CD4-positive, alpha-beta T cell treated with Interleukin-1 beta for 1 hour (primary cell): ENCODE results near the gene DNAJC24.
A peak's percentile ranks its signal among the peaks of the same experiment; 100 is the strongest.
"Not testable (repeated sequence)": the region's sequence is repeated elsewhere in the genome, so short reads cannot be mapped to it uniquely, and the experiment has no call there.

ENCODE experiments used
- DNase-seq, 2 donors: peaks; one replicate each; pipeline ENCODE4 v3.0.0-alpha.2; 2020 to 2022

Gene DNAJC24, protein sequence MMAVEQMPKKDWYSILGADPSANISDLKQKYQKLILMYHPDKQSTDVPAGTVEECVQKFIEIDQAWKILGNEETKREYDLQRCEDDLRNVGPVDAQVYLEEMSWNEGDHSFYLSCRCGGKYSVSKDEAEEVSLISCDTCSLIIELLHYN

DNA sequence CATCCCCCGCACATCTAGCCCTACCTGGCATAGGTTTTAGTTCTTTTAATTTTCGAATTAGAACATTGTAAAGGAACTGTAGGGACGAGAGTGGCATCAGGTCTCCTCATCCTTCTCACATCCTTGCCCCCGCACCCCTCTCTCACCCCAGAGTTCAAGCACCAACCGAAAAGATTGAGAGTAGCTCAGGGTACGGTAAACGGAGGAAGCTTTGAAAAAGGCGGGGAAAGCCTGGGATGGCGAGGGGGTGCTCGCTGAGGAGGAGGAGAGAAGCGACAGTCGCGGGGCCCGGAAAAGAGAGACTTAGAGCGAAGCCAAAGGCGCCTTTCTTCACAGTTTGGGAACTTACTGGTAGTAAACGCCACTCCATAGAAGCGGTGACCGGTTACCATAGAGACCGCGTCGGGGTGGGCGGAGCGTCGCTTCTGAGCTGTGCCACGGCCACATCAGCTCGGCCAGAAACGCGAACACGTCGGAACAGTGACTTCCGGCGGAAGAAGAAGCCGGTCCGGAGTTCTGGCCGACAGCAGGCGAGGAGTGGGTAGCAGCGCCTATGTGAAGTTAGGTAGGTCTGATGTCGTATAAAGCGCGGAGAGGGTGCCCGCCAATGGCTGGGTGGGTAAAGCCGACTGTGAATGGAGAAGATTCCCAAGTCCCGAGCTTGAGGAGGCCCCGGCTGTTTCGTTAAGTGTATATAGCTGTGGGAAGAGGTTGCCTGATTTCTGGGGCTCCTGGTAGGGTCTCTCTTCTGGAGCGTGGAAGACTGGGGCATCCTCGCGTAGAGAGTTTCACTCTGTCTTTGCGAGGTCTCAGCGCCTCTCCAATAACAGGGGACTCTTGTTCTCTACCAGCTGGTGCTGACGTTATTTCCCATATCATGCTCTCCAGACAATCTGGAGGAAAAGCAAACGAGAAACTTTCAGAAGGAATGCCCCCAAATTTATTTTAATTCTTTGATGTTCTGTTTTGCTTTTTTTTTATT lies at the start of gene DNAJC24, which contains the start of gene DCDC1:
TSS of gene DNAJC24 (plus strand) at position 513 of the 982 bp plus-strand sequence. CDS start 889 bp downstream, outside the sequence.
TSS of gene DCDC1 (minus strand) at position 392 of the 982 bp plus-strand sequence. CDS start 41,459 bp downstream, outside the sequence.
- peak; percentile 94 for DNase-seq

DNA sequence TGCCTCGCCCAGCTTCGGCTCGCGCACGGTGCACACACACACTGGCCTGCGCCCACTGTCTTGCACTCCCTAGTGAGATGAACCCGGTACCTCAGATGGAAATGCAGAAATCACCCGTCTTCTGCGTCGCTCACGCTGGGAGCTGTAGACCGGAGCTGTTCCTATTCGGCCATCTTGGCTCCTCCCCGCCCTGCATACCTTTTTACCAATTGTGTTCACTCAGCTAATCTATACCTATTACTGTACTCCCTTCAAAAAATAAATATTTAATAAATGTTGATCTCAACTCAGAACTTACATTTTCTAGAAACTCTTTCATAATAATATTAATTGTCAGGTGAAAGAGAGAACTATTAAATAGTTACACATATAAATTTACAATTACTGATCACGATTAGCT lies 48.2 kb upstream of the DNAJC24 start:
- DNase-seq, result not testable (repeated sequence)

DNA sequence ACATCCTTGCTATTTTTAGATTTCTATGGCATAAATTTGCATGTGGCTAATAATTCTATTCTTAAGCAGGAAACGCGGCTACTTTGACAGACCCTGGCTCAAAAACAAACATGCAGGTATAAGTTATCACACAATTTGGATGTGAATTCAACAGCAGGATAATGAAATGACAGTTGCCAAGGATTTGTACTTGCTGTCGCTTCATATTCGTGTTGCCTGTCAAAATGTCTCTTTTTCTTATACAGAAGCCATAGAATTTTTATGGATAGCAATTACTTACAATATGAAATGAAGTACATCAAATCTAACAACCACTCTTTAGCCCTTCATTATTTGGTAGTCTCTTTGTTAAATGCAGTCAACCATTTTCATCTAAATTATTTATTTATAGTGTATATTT lies 46.5 kb upstream of the DNAJC24 start:
- no peak for DNase-seq

DNA sequence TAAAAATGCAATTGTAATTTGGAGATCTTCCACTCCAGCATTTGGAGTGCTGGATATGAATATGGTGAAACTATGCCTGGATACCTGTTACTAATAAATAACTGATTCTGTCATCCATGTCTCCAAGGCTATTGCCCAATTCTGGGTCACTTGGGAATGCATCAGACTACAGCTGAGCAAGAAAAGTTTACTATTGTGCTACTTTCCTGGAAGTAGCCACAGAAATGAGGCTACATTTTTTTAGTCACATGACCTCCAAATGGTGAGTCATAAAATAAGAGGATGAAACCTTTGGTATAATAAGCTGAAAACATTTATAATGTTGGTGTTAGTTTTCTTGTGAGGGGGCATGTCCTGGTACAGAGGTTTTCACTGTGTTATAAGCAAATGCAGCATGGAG lies 44.5 kb upstream of the DNAJC24 start:
- DNase-seq, result no peak

DNA sequence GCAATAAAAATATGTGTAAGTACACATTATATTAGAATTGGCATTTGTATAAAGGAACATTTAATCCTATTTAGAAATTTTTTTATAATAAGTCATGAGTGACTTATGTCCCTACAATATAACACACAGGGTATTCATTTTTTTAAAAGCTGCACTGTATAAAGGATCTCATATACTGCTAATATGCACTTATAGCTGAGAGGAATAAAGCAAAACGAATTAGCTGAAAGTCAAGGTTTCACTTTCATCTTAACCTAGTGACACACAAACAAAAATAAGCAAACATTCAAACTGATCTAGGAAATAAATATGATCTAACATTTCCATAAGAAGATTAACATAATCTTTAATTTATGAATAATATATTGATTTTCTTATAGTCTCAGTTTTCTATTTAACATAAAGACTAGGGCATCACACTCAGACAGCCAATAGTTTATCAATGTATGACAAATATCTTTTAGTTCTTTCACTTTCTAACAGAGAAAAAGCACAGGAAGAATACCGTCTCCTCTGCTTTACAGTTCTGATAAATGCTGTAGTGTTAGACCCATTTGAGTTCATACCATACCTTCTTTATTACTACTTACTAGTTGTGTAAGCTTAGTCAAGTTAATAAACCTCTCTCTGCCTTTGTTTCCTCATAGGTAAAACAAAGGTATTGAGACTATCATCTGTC lies 43.1 kb upstream of the DNAJC24 start:
- DNase-seq, result peak in 1 of 2 donors; percentile 0

DNA sequence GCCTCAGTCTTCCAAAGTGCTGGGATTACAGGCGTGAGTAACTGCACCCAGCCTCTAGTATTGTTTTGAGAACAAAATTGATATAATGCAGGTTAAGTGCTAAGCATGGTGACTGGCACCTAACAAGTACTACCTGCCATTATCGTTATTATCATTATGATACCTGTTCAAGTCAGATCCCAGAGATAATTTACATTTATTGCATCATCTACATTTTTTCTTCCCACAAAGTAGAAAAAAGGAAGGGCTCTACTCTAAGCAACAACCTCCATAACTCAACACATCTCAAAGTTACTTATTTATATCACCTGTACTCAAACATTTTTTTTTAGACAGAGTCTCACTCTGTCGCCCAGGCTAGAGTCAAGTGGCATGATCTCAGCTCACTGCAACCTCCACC lies 42.2 kb upstream of the DNAJC24 start:
- no peak for DNase-seq

DNA sequence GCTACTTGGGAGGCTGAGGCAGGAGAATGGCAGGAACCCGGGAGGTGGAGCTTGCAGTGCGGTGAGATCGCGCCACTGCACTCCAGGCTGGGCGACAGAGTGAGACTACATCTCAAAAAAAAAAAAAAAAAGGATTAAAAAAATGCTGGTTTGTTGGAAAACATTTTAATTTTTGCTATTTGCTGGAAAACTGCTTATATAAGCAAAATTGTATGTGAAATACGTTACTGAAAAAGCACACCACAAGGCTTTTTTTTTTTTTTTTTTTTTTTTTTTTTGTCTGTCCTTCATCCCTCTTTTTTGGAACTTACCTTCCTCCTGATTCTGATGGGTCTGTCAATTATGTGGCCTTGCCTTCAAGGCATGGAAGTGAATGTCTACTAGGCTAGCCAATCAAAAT lies 41.0 kb upstream of the DNAJC24 start:
- no peak for DNase-seq

DNA sequence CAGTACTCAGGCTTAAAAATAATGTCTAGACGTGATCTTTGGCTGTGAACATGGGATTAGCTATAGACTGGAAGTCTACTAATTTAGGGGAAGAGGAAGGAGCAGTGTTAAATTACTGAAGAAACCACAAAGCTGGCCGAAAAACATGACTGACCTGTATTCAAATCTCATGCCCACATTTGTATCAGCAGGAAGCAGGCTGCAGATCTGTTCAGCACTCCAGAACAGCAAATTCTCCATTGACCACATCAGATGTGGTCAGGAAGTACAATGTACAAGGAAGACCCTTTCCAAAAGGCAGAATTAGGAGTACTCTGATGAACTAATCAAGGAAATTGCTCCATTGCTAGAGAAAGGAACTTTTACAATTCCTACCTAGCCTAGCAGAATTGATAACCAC lies 31.9 kb upstream of the DNAJC24 start:
- DNase-seq, result no peak

DNA sequence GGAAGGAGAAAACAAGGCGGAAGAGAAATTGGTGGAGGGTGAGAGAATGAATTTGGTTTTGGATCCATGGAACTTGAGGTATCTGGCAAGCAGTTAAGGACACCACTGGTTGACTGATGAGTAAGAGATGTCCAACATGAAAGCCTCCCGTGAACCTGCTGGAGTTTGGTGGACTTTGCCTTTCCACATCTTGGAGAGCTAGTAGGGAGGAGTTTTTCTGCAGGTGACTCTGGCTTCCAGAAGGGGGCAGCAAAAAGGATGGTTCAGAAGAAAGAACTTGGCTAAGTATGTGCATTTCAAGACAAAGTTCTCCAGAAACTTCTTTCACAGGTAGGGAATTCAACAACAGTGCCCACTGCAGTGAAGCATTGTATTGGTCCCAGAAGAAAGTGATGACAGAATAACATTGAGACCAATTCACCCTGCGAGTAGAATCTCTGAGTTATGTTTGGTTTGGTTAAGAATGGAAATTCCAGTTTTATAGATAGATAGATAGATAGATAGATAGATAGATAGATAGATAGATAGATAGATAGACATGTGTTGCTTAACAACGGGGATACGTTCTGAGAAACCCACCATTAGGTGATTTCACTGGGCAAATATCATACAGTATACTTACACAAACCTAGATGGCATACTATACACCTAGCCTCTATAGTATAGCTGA lies 28.6 kb upstream of the DNAJC24 start:
- peak in 1 of 2 donors; percentile 37 for DNase-seq

DNA sequence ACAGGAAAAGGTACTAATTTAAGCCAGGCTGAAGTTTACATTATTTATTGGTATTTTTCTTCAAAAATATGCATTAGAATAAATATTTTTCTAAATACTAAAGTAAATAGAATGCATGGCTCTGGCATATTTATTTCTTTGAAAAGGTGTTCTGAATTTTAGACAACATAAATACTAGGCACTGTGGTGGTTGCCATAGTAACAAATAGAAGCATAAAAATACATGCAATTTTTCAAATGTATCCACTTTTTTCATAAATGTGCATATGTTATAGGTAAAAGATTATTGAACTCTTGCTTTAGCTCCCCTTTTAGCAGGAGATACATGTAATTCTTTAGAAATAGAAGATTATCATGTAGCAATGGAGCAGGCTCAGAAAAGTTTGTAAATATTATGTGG lies 18.5 kb upstream of the DNAJC24 start:
- no peak for DNase-seq

DNA sequence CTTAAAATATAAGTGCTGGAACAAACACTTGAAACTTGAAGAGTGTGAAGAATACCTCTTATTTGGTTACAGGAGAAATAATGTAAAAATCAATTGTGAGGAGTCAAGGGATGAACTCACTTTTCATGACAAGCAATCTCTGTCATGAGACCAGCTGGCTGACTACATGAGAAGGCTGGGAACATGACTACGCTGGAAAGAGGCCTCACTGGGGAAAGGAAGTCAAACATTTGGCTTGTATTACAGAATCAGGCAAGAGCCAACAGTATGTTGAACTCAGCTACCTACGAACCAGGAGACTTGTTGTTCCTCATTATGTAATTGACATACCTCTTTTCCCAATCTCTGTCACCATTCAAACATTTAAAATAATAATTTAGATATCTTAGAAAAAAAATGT lies 14.5 kb upstream of the DNAJC24 start:
- no peak for DNase-seq

DNA sequence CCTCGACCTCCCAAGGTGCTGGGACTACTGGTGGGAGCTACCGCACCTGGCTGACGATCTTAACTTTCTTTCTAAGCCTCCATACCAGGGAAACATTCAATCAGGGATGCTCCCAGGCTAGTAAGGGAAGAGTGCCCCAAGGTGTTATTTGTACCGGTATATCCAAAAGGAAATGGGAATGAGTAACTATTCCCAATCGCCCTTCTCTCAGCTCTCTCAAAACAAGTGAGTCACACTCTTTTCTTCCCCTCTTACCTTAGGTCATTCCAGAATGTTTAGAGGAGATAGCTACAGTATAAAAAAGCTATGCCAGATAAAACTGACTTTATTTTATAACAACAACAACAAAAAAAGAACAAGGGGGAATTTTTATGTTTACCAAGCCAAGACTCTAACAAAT lies 13.8 kb upstream of the DNAJC24 start:
- no peak for DNase-seq

DNA sequence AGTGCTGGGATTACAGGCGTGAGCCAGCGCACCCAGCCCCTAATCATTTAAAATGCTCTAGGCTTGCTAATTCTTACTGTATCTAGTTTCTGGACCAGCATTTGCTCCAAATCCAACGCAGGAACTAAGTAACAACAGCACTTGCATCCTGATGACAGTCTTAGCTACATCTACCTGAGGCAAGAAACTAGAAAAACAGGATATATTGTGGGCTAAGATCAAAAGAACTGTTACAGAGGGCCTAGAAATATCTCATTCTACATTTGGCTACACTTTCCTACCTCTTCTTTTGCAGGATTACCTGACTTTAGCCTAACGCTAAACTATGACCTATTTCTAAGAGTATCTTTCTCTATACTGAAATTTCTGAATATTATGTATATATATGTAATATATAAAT lies 7.9 kb upstream of the DNAJC24 start:
- DNase-seq, result no peak

DNA sequence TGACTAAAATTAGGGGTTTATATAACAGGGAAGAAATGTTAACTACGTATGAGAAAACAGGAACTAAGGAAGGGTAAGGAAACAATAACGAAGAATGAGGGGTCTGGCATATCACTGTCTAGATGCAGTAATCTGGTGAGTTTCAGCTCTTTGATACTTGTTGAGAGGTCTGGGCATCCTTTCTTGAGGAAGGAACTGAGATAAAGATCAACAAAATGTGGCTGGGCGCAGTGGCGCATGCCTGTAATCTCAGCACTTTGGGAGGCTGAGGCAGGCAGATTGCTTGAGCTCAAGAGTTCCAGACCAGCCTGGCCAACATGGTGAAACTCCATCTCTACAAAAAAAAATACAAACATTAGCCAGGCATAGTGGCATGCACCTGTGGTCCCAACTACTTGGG lies 2.9 kb upstream of the DNAJC24 start:
- peak; percentile 8 to 42 for DNase-seq

DNA sequence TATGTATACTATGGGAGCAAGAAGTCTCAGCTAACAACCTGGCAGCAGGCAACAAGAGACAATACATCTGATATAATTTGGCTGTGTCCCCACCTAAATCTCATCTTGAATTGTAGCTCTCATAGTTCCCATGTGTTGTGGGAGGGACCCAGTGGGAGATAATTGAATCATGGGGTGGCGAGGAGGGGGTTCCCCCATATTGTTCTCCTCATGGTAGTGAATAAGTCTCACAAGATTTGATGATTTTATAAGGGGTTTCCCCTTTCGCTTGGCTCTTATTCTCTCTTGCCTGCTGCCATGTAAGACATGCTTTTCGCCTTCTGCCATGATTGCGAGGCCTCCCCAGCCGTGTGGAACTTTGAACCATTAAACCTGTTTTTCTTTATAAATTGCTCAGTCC lies 6.2 kb downstream of the DNAJC24 start:
- DNase-seq, result no peak

DNA sequence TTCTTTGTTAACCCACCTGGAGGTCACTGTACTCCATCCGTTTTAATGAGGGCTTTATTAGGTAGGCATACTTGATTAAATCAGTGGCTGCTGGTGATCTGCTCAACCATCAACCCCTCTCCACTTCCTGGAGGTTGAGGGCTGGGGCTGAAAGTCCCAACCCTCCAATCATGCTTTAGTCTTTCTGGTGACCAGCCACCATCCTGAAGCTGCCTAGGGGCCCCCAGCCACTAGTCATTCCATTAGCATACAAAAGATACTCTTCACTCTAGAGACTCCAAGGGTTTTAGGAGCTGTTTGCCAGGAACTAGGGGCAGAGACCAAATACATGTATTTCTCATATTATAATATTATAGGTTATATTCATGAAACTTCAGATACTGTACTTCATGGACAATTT lies 13.5 kb downstream of the DNAJC24 start:
- DNase-seq, result no peak

DNA sequence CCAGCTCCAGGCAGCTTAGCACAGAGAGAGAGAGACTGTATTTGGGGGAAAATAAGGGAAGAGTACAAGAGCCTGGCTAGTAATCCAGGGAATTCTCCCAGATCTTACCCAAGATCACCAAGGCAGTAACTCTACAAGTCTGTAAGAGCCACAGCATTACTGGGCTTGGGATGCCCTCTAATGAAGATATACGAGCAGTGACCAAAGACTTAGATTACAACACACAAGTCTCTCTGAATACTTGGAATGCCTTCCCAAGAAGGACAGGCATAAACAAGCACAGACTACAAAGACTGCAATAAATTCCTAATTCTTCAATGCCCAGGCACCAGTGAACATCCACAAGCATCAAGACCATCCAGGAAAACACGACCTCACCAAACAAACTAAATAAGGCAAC lies 17.7 kb downstream of the DNAJC24 start:
- no peak for DNase-seq

DNA sequence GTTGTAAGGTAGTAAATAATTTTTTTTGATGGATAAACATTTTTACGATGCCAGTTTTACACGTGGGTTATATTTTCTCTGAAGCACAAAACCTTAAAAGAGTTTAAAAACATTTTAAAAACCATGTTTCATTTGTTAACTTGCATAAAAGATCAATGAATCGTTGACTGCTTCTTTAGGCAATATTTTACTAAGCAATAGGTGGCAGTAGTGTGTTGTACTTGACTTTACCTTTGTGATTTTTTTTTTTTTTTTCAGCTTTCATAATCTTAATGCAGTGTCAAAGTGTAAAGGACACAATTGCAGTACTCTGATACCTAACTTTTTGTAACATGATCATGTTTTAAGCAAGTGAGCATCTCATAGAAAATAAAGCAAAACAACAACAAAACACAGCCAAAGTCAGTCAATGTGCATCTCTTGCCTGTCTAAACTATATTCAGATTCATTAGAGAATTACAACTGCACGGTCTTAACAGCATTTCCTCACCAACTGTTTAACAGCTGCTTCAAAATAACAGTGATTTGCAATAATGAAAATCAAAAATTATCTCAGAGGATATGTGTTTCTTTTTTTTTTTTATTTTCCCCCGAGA lies 27.7 kb downstream of the DNAJC24 start:
- peak in 1 of 2 donors; percentile 34 for DNase-seq

DNA sequence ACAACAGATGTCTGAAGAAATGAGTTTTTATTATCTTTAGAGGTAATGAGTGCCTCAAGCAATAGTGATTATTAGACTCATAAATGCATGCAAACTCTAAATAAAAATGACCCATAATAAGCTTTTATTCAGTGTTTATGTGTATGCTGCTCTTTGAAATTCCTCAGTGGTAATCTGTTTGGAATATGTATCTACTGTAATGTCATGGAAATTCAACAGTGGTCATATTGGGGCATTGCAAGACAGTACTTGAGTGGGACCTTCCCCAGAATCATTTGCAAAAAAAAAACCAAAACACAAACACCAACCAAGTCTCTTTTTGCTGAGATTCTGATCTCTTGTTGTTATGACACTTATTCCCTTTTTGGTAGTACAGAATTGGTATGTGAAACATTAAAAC lies 35.0 kb downstream of the DNAJC24 start:
- no peak for DNase-seq

DNA sequence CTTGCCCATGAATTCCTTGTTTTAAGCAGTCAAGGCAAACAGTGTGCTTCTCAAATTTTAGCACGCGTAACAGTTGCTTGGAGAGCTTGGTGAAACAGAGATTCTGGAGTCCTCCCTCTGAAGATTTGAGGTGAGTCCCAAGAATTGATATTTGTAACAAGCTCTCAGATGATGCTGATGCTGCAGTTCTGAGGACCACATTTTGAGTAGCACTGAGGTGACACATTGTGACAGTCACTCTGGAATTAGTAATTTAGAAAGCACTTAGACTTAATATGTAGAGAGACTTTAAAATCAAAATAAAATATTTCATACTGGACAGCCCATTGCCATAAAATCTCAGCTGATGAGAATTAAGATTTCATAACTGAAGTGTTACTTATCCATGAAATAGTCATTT lies 38.5 kb downstream of the DNAJC24 start:
- no peak for DNase-seq

DNA sequence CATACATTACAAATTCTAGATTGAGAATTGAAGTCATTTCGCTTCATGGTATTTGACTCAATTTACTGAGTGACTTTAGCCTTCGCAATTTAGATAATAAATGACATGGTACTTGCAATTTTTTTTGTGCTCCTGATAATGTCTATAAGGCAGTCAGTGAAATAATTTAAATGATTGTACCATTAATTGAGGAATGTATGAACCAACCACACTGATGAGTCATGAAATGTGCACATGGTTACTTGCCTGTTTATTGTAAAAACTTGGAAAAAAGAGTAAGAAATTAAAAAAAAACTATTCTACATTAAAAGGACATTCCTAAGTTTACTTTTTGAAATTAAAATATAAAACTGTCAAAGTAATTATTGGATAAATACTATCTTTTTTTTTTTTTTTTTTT lies 43.3 kb downstream of the DNAJC24 start:
- DNase-seq, result no peak

DNA sequence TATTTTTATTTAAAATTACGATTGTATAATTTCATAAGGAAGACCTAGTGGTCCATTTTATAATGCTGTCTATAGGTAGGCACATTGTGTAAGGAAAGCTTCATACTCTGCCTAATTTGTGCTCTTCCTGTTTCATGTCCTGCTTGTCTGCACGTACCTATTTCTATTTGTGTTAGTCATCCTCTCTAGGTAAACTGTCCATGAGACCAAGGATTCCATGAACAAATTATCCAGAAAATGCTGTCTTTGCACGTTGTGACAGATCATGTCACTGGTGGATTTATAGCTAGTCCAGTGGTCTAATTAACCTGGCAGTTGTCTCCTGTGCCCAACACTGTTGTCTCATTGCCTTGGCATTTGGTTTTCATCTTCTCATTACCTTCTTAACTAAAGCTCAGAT lies 44.7 kb downstream of the DNAJC24 start:
- no peak for DNase-seq

DNA sequence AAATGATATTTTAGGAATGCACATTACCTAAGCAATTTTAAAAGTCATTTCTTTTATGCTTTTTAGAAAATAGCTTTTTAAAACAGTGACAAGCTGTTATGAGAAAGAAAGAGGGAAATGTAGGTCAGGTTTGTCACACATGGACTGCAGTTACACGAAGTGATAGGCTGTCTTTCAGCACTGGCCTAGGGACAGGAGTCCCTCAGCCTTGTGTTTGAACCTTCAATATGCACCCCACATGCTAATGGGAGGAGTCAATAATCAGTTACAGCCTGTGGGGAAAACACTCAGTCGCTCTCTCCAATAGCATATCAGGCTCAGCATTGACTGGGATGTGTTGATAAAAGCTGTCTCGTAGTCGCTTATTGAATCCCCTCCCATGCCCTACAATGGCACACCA lies 45.8 kb downstream of the DNAJC24 start:
- DNase-seq, result no peak
